ENCODE measurements around the gene CARD11. TPM values are rescaled to one million over a fixed set of nuclear protein-coding genes. Genes with fewer than 3 reads are reported as not detected.

Gene CARD11
- total and polyA plus RNA-seq, 2 of the 13 experiments (the other 11 are each of a cell fraction or from before 2014, with no cell fraction given): 0.04 TPM; not detected in 1

- Histone ChIP-seq H3K4me1 (ENCODE audit: insufficient read depth, low read length) (no peaks in the 10 kb centered on the region), H2AFZ (ENCODE audit: low read length) (no peak overlapping the region), H3K9ac (ENCODE audit: insufficient read depth, low read depth, low read length) (no peak overlapping the region), H3K27me3 (ENCODE audit: control insufficient read depth in 1 of 2, insufficient read depth in 2 of 2, low read length in 2 of 2) (0 out of 5 replicates have a peak, but pooled peaks cover 0 to 1% of the 10 kb centered on the region in 2 experiments), H3K36me3 (replicated peaks in 1 of 2; ENCODE audit: control insufficient read depth in 1 of 2, insufficient read depth in 2 of 2, low read length in 2 of 2) (no peaks in the 10 kb centered on the region), H3K27ac (ENCODE audit: extremely low read length, insufficient read depth, low read length) (no peak overlapping the region), H3K4me3 (replicated peaks in 1 of 3; ENCODE audit: insufficient read depth in 1 of 3, low read depth in 2 of 3, low read length in 3 of 3) (no peak overlapping the region), H3K9me3 (ENCODE audit: low read length) (no peaks in the 10 kb centered on the region), H3K4me2 (ENCODE audit: low read depth, low read length) (no peak overlapping the region), H4K20me1 (ENCODE audit: insufficient read depth, low read length) (no peaks in the 10 kb centered on the region), H3K79me2 (ENCODE audit: insufficient read depth, low read length) (no peaks in the 10 kb centered on the region)
- FAIRE-seq (no peak), ATAC-seq (no peak), DNase-seq (ENCODE audit: low spot score) (no peak)
- in situ Hi-C loops (cut with HindIII; ENCODE audit: extremely low pct_ligation_motif_present, low pct_unique_long_range_greater_than_20kb): no loop called here
- BruUV-seq (replicated peaks): no TSS peak
- ChIA-PET CTCF (ENCODE audit: low intra/inter-chr PET ratio, low total read pairs) (no interaction called here), POLR2A (no interaction called here)
- intact Hi-C loops (cut with micrococcal nuclease; ENCODE audit: unreplicated experiment): no loop called here
- TF ChIP-seq SRF (IDR thresholded peaks at IDR 0.05; ENCODE audit: low read depth, low read length) (no peak), ZNF619 (CRISPR knock-in tag; IDR thresholded peaks at IDR 0.05) (no peak), SMAD1 (CRISPR knock-in tag; IDR thresholded peaks at IDR 0.05; ENCODE audit: borderline replicate concordance, low read depth) (no peak), ZNF598 (CRISPR knock-in tag; IDR thresholded peaks at IDR 0.05; ENCODE audit: borderline replicate concordance) (no peak), ZNF891 (CRISPR knock-in tag; IDR thresholded peaks at IDR 0.05) (no peak), SIN3B (IDR thresholded peaks at IDR 0.05; ENCODE audit: low read length) (no peak), ZNF296 (CRISPR knock-in tag; conservative IDR thresholded peaks at IDR 0.05) (no peak)
- TF ChIP-seq, protein P1, sequence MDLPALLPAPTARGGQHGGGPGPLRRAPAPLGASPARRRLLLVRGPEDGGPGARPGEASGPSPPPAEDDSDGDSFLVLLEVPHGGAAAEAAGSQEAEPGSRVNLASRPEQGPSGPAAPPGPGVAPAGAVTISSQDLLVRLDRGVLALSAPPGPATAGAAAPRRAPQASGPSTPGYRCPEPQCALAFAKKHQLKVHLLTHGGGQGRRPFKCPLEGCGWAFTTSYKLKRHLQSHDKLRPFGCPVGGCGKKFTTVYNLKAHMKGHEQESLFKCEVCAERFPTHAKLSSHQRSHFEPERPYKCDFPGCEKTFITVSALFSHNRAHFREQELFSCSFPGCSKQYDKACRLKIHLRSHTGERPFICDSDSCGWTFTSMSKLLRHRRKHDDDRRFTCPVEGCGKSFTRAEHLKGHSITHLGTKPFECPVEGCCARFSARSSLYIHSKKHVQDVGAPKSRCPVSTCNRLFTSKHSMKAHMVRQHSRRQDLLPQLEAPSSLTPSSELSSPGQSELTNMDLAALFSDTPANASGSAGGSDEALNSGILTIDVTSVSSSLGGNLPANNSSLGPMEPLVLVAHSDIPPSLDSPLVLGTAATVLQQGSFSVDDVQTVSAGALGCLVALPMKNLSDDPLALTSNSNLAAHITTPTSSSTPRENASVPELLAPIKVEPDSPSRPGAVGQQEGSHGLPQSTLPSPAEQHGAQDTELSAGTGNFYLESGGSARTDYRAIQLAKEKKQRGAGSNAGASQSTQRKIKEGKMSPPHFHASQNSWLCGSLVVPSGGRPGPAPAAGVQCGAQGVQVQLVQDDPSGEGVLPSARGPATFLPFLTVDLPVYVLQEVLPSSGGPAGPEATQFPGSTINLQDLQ (CRISPR knock-in tag; IDR thresholded peaks at IDR 0.05): no peak
- TF ChIP-seq, protein P2, sequence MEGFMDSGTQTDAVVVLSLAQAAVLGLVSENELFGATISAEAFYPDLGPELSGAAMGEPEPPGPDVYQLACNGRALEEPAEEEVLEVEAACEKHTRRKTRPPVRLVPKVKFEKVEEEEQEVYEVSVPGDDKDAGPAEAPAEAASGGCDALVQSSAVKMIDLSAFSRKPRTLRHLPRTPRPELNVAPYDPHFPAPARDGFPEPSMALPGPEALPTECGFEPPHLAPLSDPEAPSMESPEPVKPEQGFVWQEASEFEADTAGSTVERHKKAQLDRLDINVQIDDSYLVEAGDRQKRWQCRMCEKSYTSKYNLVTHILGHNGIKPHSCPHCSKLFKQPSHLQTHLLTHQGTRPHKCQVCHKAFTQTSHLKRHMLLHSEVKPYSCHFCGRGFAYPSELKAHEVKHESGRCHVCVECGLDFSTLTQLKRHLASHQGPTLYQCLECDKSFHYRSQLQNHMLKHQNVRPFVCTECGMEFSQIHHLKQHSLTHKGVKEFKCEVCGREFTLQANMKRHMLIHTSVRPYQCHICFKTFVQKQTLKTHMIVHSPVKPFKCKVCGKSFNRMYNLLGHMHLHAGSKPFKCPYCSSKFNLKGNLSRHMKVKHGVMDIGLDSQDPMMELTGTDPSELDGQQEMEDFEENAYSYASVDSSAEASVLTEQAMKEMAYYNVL (CRISPR knock-in tag; IDR thresholded peaks at IDR 0.05; ENCODE audit: borderline replicate concordance): no peak
- WGBS (ENCODE audit: low lambda C conversion rate): 77% methylated on average over 7 of the region's 15 CpGs
Measured at GRCh38 chr7:2959103-2959680, 84.5 kb downstream of the CARD11 start.
